GM18526 (cell line): ENCODE data around the gene ATP5PD.

ENCODE experiments used
- POLR2A ChIP-seq: IDR thresholded peaks from 3 replicates; pipeline ENCODE4 v1.6.1; 2011; ENCODE audit not compliant: insufficient read length; ENCODE audit errors: extremely low read depth

ATP5PD gene

GRCh38 chr17:75012096-75012345 is 34.7 kb downstream of the ATP5PD start:
- no peak for TF ChIP-seq POLR2A

DNA sequence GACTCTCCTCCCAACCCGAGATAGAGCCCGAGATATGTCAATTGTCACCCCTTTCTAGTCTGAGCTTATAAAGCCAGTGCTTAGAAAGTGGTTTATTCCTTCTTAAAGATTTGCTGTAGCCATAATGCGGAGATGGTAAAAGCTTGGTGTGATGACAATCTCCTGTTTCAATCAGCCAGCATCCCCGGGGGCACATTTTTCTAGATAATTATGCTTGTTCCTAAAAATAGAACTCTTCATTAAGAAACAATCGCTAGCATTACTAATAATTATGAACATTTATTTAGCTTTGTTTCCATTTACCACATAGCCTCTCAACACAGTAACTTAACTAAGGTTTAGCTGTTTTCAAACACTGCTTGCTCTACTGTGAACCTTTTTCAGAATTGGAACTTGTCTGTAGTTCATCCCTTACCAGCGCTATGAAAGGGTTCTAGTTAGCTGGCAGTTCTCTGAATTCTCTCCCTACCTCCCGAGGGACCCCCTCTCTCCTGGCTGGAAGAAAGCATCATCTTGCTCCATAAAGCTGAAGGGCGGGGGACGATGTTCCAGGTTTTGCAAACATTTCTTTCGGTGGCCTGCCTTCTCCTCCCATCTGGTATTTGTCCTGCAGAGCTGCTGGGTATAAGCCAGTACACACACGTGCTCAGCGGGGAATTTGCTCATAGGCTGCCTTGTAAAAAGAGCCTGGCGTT is 35.2 kb downstream of the ATP5PD start:
- no peak for TF ChIP-seq POLR2A

DNA sequence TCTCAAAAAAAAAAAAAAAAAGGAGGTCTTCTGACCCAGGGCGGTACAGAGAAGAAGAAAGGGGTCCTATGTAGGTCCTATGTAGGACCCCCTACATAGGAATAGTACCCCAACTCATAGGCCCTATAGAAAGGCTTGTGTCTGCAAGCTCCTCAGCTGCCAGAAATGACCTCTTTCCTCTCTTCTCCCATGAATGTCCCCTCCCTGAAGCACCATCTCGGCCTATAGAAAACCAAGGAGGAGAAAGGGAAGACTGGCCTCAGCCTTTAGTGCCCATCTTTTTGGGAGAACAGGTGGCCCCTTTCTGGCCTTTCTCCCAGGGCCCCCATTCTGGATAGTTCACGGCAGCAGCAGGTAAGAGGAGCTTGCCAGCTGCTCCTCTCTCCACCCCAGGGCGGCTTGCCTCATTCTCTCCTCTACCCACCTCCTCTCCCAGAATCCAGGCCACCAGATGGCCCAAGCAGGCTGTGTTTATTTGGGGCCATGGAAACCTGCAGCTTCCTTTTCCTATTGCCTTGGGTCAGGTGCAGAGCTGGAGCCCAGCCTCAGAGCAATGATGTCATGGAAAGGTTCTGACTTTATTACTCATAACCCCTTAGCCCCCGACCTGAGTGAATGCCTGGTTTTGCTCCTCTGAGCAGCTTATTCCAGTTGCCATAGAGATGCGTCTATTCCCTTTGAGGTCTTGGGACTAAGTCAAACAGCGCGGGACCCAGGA is 35.9 kb downstream of the ATP5PD start:
- no peak for TF ChIP-seq POLR2A

DNA sequence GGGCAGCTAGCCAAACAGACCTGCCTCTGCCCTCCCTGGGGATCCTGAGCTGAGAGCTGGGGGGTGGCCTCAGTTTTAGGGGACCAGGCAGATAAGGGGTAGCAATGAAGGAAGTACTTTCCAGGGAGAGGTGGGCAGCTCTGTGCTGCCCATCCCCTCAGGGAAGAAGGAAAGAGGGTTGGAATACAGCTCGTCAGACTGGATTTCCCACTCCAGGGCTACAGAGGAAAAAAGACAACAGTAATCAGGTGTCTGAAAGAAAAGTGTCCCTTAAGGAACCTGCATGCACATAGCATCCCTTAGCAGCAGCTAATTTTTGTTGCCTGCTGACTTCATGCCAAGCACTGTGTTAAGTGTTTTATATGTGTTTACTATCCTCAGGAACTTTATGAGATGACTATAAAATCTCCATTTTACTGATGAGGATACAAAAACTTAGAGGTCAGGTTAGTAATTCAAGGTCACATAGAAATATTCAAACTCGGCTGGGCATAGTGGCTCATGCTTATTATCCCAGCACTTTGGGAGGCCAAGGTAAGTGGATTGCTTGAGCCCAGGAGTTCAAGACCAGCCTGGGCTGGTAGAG is 37.5 kb downstream of the ATP5PD start:
- no peak for TF ChIP-seq POLR2A

- no peak for TF ChIP-seq POLR2A
Observed at GRCh38 chr17:75008373-75008772, 38.4 kb downstream of the ATP5PD start.

DNA sequence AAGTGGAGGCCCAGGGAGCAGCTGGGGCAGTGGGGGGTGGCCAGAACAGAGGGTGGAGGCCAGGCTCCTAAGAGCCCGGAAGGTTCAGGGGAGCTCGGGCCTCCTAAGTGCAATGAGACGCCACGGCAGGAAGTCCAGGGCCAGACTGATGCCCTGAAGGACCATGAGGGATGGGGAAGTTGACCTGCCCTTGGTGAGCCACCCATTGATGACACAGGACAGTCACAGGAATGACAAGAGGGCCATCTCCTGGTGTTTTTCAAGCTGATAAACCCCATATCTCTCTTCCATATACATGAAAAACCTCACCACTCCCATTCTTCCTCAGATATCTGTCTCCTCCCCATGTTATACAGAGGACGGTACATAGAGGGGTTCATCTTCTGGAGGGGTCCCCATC is 40.1 kb downstream of the ATP5PD start:
- no peak for TF ChIP-seq POLR2A

DNA sequence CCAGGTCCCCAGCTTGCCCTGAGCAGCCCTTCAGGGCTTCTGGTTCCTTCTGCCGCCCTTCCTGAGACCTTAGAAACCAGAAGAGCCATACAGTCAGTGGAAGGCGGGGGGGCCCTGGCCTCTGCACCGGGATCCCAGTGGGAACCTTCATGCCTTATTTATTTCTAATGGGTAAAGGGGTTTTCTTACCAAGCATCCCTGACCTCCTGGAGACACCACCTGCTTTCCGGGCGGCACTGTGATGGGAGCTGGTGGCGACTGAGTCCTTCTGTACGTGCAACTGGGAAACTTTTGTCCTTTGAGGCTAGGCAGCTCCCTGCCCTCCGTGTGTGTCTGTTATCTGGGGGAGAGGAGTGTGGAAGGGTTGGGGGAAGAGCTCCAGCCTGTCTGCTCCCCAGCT is 41.5 kb downstream of the ATP5PD start:
- no peak for TF ChIP-seq POLR2A

- TF ChIP-seq POLR2A = no peak
Observed at GRCh38 chr17:75004371-75004770, 42.4 kb downstream of the ATP5PD start.

- no peak for TF ChIP-seq POLR2A
Observed at GRCh38 chr17:75003957-75004355, 42.8 kb downstream of the ATP5PD start.

- TF ChIP-seq POLR2A = no peak
Observed at GRCh38 chr17:75003070-75003956, 43.5 kb downstream of the ATP5PD start.

GRCh38 chr17:75001915-75002843 is 44.6 kb downstream of the ATP5PD start:
- no peak for TF ChIP-seq POLR2A

- TF ChIP-seq POLR2A = no peak
Observed at GRCh38 chr17:74999523-74999922, 47.2 kb downstream of the ATP5PD start.

- TF ChIP-seq POLR2A = no peak
Observed at GRCh38 chr17:74998783-74999182, 48.0 kb downstream of the ATP5PD start.

GRCh38 chr17:74995847-74996246 is 50.9 kb downstream of the ATP5PD start:
- no peak for TF ChIP-seq POLR2A

DNA sequence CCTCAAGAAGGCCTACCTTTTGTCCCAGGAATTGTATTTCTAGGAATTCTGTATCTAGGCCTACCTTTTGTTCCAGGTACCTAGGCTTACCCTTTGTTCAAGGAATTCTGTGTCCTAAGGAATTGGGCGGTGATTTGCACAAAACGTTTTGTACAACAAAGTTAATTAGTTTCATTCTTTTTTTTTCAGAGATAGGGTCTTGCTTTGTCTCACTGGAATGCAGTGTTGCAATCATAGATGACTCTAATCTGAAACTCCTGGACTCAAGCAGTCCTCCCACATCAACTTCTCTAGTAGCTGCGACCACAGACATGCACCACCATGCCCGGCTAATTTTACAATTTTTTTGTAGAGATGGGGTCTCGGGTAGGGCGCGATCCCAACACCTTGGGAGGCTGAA is 52.3 kb downstream of the ATP5PD start:
- no peak for TF ChIP-seq POLR2A
